ENCODE results near the gene LRIT2.

DNA sequence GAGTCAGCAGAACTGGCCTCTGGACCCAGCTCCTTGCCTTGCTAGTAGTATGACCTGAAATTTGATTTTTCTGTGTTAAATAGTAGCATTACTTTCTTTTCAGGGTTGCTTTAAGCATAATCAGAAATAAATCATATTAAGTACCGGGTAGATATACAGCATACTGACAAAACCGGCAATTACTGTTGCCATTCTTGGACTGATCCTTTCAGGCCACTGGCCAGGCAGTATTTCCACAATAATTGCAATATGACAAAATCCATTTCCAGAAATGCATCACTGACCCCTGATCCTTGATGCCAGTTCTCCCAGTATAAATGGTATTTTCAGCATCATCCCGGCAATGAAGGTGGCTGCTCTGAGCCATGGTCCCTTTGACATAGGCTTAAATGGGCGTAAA lies 9.1 kb upstream of the LRIT2 start:
- TF ChIP-seq, protein P1, sequence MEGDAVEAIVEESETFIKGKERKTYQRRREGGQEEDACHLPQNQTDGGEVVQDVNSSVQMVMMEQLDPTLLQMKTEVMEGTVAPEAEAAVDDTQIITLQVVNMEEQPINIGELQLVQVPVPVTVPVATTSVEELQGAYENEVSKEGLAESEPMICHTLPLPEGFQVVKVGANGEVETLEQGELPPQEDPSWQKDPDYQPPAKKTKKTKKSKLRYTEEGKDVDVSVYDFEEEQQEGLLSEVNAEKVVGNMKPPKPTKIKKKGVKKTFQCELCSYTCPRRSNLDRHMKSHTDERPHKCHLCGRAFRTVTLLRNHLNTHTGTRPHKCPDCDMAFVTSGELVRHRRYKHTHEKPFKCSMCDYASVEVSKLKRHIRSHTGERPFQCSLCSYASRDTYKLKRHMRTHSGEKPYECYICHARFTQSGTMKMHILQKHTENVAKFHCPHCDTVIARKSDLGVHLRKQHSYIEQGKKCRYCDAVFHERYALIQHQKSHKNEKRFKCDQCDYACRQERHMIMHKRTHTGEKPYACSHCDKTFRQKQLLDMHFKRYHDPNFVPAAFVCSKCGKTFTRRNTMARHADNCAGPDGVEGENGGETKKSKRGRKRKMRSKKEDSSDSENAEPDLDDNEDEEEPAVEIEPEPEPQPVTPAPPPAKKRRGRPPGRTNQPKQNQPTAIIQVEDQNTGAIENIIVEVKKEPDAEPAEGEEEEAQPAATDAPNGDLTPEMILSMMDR (IDR thresholded peaks at IDR 0.05): no peak
- TF ChIP-seq POLR2AphosphoS5 (IDR thresholded peaks at IDR 0.05) (no peak), POLR2A (IDR thresholded peaks at IDR 0.05) (no peak)

All from prostate gland (tissue), 2 donors.